Endothelial cell (in vitro differentiated cells): ENCODE measurements around the gene MARCHF2. TPM values are rescaled to one million over a fixed set of nuclear protein-coding genes. Genes with fewer than 3 reads are reported as not detected.

Experiments
- DNase-seq: peaks from one replicate; pipeline ENCODE4 v3.0.0; 2021; ENCODE audit warnings: low spot score
- H3K27ac Mint-ChIP-seq: one replicate; pipeline ENCODE4 v1.8.0; 2021; ENCODE audit warnings: mixed read lengths, inconsistent platforms; ENCODE audit not compliant: unreplicated experiment
- H3K27me3 Mint-ChIP-seq: one replicate; pipeline ENCODE4 v1.8.0; 2021; ENCODE audit warnings: mild to moderate bottlenecking, moderate library complexity, mixed read lengths, inconsistent platforms; ENCODE audit not compliant: unreplicated experiment
- H3K36me3 Mint-ChIP-seq: one replicate; pipeline ENCODE4 v1.8.0; 2021; ENCODE audit warnings: mild to moderate bottlenecking, low read depth, mixed read lengths, inconsistent platforms; ENCODE audit not compliant: unreplicated experiment
- H3K4me1 Mint-ChIP-seq: one replicate; pipeline ENCODE4 v1.8.0; 2021; ENCODE audit warnings: mild to moderate bottlenecking, mixed read lengths, inconsistent platforms; ENCODE audit not compliant: unreplicated experiment
- H3K4me3 Mint-ChIP-seq: one replicate; pipeline ENCODE4 v1.8.0; 2021; ENCODE audit warnings: mild to moderate bottlenecking, mixed read lengths, inconsistent platforms; ENCODE audit not compliant: unreplicated experiment
- H3K9me3 Mint-ChIP-seq: one replicate; pipeline ENCODE4 v1.8.0; 2021; ENCODE audit warnings: mixed read lengths, inconsistent platforms; ENCODE audit not compliant: unreplicated experiment
- CTCF ChIP-seq: fragments of 200-600 bp; sonication (generic); IDR thresholded peaks from one replicate; pipeline ENCODE4 v1.5.0; 2021; ENCODE audit warnings: antibody characterized with exemption; ENCODE audit not compliant: unreplicated experiment
- total RNA-seq: library from RNA; stranded (reverse); fragmentation: NEBNext Ultra II Directional; extraction: Animal tissue kit (Norgen Biotek cat#: 25700); gene quantifications from one replicate; pipeline ENCODE4 v1.2.1, GENCODE V29; 2021; ENCODE audit not compliant: unreplicated experiment

The MARCHF2 gene
- total RNA-seq, 1 donor from 2014 or later: 58.2 TPM

GRCh38 chr19:8462571-8462970 lies 49.5 kb downstream of the MARCHF2 start:
- no peaks in the 10 kb centered on the region for H3K9me3 Mint-ChIP-seq
- no peak overlapping the region for H3K27ac Mint-ChIP-seq
- DNase-seq: no peak
- H3K36me3 Mint-ChIP-seq: peaks cover 34% of the 10 kb centered on the region
- no peak overlapping the region for H3K4me3 Mint-ChIP-seq
- H3K4me1 Mint-ChIP-seq: peaks cover 15% of the 10 kb centered on the region
- TF ChIP-seq CTCF: no peak
- no peaks in the 10 kb centered on the region for H3K27me3 Mint-ChIP-seq

- Mint-ChIP-seq H3K4me3 (no peak overlapping the region), H3K27me3 (no peaks in the 10 kb centered on the region), H3K36me3 (peaks cover 38% of the 10 kb centered on the region), H3K27ac (no peak overlapping the region), H3K4me1 (peaks cover 17% of the 10 kb centered on the region), H3K9me3 (no peaks in the 10 kb centered on the region)
- DNase-seq: no peak
- TF ChIP-seq CTCF: no peak
These were observed 50.3 kb downstream of the MARCHF2 start for GRCh38 chr19:8463365-8463764.

- Mint-ChIP-seq H3K27me3 (peaks cover 2% of the 10 kb centered on the region), H3K36me3 (peaks cover 62% of the 10 kb centered on the region), H3K4me1 (peaks cover 27% of the 10 kb centered on the region), H3K9me3 (no peaks in the 10 kb centered on the region), H3K27ac (peak overlapping the region; percentile 21), H3K4me3 (peak overlapping the region; percentile 29)
- no peak for DNase-seq
- no peak for TF ChIP-seq CTCF
These were observed 52.9 kb downstream of the MARCHF2 start for GRCh38 chr19:8466018-8466417.

- Mint-ChIP-seq H3K27me3 (peaks cover 2% of the 10 kb centered on the region), H3K9me3 (no peaks in the 10 kb centered on the region), H3K4me3 (no peak overlapping the region), H3K4me1 (peaks cover 22% of the 10 kb centered on the region), H3K27ac (peak overlapping the region; percentile 32), H3K36me3 (peaks cover 68% of the 10 kb centered on the region)
- no peak for DNase-seq
- TF ChIP-seq CTCF: no peak
These were observed 55.0 kb downstream of the MARCHF2 start for GRCh38 chr19:8468124-8468523.

GRCh38 chr19:8468761-8469373 lies 55.8 kb downstream of the MARCHF2 start:
- Mint-ChIP-seq H3K4me3 (no peak overlapping the region), H3K4me1 (peaks cover 22% of the 10 kb centered on the region), H3K27me3 (peaks cover 2% of the 10 kb centered on the region), H3K27ac (peak overlapping the region; percentile 32), H3K9me3 (no peaks in the 10 kb centered on the region), H3K36me3 (peaks cover 71% of the 10 kb centered on the region)
- no peak for DNase-seq
- TF ChIP-seq CTCF: no peak
